Measurements from ENCODE around the gene MAPRE2.

The MAPRE2 gene

GRCh38 chr18:35030277-35030989 is 10.8 kb upstream of the MAPRE2 start:
- in situ Hi-C loops (cut with HindIII; ENCODE audit: low sequenced_read_pairs): no loop called here

GRCh38 chr18:35032113-35032512 is 9.1 kb upstream of the MAPRE2 start:
- in situ Hi-C loops (cut with HindIII; ENCODE audit: low sequenced_read_pairs): no loop called here

DNA sequence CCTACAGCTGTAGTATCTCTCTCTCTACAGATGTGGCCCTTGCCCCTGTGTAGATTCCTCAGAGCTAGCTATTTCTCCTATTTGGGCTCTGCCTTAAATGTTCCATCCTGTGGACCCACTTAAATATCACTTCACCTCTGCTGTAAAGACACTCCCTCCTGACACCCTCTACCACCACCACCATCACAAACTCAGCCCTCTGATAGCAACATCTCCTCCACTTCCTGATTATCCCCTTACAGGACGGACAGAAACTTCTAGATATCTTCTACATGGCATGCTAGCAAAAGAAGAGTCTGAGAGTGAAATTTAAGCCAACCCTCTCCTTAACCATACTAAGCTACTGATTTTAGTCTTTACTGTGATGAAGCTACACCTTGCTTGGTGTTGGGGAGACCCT is 3.2 kb upstream of the MAPRE2 start:
- in situ Hi-C loops (cut with HindIII; ENCODE audit: low sequenced_read_pairs): no loop called here

DNA sequence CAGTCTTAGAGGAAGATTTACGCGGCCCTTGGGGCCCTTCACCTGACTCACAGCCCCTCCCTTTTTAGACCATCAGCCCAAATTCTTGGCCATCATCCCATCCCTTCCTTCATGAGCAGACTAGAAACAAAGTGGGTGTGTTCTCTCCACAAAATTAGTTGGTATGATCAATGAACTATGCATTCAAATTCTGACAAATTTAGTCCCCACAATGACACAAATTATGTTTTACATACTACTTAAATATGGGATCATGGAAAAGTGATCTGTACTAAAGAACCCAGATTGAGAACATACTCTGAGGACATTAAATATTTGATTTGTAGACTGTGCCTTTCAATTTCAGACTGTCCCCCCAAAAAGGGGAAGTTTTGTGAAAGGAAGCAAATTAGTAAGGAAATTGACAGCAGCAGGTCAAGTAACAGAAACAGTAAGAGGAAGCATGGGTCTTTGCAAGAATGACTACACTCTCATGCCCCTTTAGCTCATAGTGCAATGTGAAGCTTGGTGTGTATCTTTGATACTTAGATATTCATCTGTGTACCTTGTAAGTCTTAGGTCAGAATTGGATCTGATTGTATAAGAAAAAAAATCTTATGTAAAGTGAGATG is 2.2 kb upstream of the MAPRE2 start:
- in situ Hi-C loops (cut with HindIII; ENCODE audit: low sequenced_read_pairs): no loop called here

DNA sequence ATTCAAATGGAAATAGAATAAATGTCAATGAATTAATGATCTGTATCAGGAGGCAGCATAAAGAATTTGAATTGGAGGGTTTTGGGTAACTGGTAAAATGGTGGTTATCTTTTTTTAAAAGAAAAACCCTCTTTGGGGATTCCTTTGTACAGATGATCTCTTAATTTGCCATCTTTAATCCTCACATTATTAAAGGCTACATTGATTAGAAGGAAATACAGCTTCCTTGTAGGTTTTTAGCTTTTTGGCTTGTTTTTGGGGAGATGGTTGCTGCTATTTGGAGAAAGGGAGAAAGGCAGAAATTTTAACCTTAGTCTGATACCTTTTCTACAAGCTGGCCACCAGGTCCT is 600 bp upstream of the MAPRE2 start:
- in situ Hi-C loops (cut with HindIII; ENCODE audit: low sequenced_read_pairs): no loop called here

DNA sequence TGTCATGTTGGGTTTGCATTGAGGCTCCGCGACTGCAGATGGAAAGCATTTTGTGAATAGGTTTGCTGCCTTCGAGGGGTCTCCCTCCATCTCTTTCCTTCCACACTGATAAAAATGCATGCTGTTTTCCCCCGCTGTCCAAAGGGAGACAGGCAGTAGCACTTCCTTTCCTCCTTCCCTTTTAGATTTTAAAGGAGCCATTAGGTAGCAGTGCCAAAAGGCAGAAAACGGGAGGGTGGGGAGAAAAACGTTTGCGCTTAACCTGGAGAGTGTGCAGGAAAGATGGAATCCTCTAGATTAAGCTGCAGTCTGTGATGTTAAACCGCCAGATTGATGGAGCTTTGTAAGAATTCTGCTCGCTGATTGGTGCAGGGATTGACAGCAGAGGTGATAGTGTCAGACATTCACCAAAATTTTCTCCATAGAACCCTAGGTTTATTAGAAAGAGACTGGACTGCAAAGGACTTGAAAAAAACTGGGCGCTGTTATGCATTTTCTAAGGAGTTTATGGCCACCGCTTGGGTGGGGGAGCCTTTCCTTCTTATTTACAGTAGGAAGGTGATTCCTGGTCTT is 688 bp downstream of the MAPRE2 start:
- in situ Hi-C loops (cut with HindIII; ENCODE audit: low sequenced_read_pairs): no loop called here

GRCh38 chr18:35042389-35043071 is 1.3 kb downstream of the MAPRE2 start:
- in situ Hi-C loops (cut with HindIII; ENCODE audit: low sequenced_read_pairs): no loop called here

DNA sequence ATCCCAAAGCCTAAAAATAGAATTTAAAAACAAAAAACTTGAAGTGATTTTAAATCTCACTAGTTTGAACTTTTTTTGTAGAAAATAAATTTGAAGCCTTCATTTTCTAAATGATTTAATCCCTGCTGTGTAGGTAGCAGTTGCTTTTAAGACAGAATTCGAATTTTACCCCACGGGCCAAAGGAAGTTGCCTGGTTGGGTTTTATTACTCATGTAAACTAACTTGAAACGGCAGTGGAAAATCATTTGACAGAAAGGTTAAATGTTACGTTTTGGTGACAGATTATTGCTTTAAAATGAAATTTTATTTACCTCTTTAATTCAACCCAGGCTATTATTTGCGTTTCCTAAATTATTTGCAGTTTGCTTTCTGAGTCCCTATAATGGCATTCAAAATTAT is 2.0 kb downstream of the MAPRE2 start:
- in situ Hi-C loops (cut with HindIII; ENCODE audit: low sequenced_read_pairs): no loop called here

DNA sequence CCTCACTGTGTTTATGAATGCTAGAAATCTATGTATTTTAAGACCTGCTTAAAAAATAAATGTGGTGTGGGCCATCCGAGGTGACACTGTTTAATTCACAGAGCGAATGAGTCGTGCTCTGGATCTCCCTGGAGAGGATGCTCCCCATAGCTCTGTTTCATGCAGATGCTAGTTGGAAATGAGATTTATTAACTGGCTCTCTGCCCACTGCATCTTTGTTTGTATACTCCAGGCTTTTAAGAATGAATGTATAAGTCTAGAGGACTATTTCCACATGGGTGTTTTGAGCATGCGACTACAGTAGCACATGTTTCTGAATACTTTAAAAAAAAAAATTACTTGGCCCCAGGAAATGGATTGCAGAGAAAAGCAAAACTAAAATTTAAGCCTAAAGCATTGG is 3.9 kb downstream of the MAPRE2 start:
- in situ Hi-C loops (cut with HindIII; ENCODE audit: low sequenced_read_pairs): no loop called here

DNA sequence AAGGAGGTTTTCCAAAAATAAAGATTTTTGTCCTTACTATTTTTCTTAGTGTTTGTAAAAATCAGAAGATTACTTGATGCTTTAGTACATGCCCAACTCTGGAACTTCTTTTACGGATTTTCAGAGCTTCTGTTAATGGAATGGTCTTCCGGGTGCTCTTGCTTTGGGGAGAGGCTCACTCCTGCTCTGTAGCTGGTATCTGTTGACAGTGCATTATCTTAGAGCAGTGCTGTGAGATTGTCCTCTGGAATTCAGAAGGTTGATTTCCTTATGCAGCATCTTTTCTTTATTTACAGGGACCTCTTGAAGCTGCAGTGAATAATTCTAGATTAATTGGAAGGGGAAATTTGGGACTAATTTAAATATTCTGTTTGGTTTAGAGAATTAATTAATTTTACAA is 4.6 kb downstream of the MAPRE2 start:
- in situ Hi-C loops (cut with HindIII; ENCODE audit: low sequenced_read_pairs): no loop called here

- in situ Hi-C loops (cut with HindIII; ENCODE audit: low sequenced_read_pairs): no loop called here
Observed at GRCh38 chr18:35047697-35048292, 6.6 kb downstream of the MAPRE2 start.

DNA sequence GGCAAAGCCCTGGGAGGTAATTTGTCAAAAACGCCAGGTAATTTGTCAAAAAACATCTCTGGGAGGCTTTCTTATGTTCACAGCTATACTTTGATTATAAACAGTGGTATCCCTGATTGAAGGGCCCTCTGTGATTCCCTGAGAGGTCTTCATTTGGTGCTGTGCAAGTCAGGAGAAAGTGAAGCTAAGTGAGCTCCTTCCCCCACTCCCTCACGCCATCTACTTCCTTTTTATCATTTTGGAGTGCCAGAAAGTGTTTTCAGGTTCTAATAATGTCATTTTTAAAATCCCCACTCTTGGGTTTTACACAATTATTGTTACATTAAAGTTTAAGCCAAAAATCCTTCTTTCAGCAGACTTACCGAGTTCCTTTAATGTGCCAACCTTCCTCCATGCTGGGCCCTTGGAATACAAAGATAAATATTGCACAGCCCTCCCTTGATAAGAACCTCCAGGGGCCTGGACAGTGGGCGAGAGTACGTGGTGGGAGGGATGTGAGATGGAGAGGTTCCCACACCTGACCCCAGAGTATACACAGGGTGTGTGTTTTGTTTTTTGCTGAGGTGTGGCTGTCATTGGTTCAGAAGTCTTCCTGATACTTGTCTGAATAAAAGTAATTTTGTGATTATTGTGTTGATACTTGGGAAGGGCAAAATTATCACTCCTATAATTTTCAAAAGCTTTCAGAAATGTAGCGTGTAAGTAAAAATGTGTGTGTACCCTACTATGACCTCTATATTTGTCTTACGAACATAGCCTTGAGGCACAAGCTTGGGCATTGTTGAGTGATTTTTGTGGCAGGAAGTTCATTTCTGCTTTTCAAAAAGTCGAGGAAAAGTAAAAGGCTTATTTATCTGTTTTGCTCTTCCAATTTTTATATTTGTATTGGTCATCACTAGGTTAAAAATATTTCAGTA is 8.2 kb downstream of the MAPRE2 start:
- in situ Hi-C loops (cut with HindIII; ENCODE audit: low sequenced_read_pairs): no loop called here

- in situ Hi-C loops (cut with HindIII; ENCODE audit: low sequenced_read_pairs): no loop called here
Observed at GRCh38 chr18:35050028-35050546, 8.9 kb downstream of the MAPRE2 start.

DNA sequence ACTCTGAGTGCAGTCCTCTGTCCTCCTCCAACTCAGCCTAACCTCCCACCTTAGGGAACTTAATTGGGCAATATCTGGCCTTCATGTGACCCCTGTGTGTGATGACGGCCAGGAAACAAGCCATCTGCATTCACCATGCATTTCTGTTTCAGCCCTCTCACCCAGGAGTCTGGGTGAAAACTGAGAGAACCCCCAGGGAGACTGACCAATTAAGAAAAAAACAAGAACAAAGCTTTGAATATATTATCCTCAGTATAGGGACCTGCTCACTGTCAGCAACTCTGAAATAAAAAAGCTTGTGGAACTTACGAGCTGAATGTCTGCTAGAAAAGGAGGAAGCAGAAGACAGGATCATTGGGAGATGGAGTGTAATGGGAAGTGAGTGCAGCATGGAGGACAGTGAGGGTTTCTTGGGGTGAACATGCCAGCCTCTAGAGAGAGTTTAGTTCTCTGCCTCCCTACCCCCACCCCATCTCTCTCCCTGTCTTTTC is 9.5 kb downstream of the MAPRE2 start:
- in situ Hi-C loops (cut with HindIII; ENCODE audit: low sequenced_read_pairs): no loop called here

GRCh38 chr18:35051641-35052377 is 10.6 kb downstream of the MAPRE2 start:
- in situ Hi-C loops (cut with HindIII; ENCODE audit: low sequenced_read_pairs): no loop called here

DNA sequence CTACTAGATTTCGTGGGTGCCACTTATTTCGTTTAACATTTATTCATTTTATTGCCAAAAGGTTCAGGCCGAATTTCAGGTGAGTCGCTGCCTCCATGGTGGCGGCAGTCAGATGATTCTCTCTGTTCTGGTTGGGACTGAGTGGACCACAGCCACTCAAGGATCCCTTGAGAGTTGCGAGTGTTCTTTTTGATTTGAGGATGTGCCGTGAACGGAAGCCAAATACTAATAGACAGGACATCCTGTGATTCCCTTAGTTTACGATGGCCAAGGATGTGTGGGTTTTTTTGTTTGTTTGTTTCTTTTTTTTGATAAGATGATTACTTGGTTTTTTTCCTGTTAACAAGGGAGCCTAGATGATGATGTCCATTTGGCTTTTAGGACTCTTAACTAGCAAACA is 13.2 kb downstream of the MAPRE2 start:
- in situ Hi-C loops (cut with HindIII; ENCODE audit: low sequenced_read_pairs): no loop called here

DNA sequence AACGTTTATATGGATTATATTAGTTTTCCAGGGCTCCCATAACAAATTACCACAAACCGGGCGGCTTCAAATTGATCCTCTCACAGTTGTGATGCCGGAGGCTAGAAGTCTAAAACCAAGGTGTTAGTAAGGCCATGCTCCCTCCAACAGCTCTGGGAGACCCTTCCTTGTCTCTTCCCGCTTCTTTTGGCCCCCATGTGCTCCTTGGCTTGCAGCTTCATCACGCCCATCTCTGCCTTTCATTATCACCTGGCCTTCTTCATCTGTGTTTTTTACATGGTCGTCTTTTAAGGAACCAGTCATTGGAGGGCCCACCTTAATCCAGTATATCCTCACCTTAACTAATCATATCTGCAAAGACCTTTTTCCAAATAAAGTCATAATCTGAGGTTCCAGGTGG is 13.9 kb downstream of the MAPRE2 start:
- in situ Hi-C loops (cut with HindIII; ENCODE audit: low sequenced_read_pairs): no loop called here

DNA sequence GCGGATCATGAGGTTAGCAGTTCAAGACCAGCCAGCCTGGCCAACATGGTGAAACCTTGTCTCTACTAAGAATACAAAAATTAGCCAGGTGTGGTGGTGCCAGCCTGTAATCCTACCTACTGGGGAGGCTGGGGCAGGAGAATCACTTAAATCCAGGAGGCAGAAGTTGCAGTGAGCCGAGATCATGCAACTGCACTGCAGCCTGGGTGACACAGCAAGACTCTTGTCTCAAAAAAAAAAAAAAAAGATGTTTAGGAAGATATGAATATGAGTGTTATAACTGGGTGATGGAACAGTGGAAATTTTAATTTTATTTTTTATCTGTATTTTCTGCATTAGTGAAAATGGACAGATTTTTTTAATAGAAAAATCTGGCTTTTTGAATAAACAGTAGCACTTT is 14.5 kb downstream of the MAPRE2 start:
- in situ Hi-C loops (cut with HindIII; ENCODE audit: low sequenced_read_pairs): no loop called here

- in situ Hi-C loops (cut with HindIII; ENCODE audit: low sequenced_read_pairs): no loop called here
Observed at GRCh38 chr18:35059280-35059927, 18.2 kb downstream of the MAPRE2 start.

Data from endothelial cell of hepatic sinusoid (primary cell).